Measurements from ENCODE around the gene KSR1. TPM values are rescaled to one million over a fixed set of nuclear protein-coding genes. Genes with fewer than 3 reads are reported as not detected.

Gene KSR1
- total and polyA plus RNA-seq, 2 of the 4 experiments (the other 2 are of a cell fraction), result 12.5 to 21.9 TPM

DNA sequence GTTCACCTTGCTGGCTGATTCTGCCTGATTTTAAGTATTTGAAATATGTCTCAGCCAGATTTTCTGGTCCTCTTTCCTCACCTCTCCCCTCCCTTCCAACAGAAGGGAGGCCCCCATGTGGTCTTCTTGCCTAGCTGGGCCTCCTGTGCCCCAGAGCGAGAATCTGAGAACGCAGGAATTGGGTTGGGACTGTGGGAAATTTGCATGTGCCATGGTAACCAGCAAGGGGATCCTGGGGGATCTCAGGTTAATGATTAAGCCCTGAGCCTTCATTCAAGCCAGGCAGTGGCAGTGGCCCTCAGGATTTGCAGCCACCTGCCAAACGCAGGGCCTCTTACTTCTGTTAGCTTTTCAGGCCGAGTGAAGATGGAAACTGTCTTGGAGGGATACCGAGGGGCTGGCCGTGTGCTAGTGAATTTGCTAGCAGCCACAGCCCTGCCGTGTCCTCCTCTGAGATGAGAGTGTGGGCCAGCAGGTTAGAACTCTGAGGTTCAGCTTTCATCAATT lies 40.2 kb downstream of the KSR1 start:
- Histone ChIP-seq H3K4me3 (ENCODE audit: insufficient read depth, low read depth, low read length) (no peak overlapping the region), H2AFZ (replicated peaks; ENCODE audit: low read length, poor library complexity) (no peak overlapping the region), H3K9ac (ENCODE audit: low read depth, low read length) (no peak overlapping the region), H3K14ac (replicated peaks; ENCODE audit: low read depth, low read length) (no peak overlapping the region), H2BK15ac (ENCODE audit: low read depth, low read length) (no peak overlapping the region), H3K23ac (ENCODE audit: low read depth, low read length) (no peak overlapping the region), H2AK5ac (ENCODE audit: low read depth, low read length) (no peak overlapping the region), H2BK5ac (ENCODE audit: low read depth, low read length, poor library complexity, severe bottlenecking) (no peak overlapping the region), H2BK20ac (ENCODE audit: low read depth, low read length) (no peak overlapping the region), H3K56ac (ENCODE audit: extremely low read depth, insufficient read depth, low read length) (no peak overlapping the region), H3K4ac (ENCODE audit: low read depth, low read length) (no peak overlapping the region), H3K27me3 (ENCODE audit: control insufficient read depth, insufficient read depth, low read length) (no peaks in the 10 kb centered on the region), H4K8ac (ENCODE audit: low read depth in 2 of 2, low read length in 2 of 2) (no peak overlapping the region), H3K4me2 (ENCODE audit: low read depth, low read length) (no peak overlapping the region), H4K20me1 (ENCODE audit: insufficient read depth, low read length) (peaks cover 58% of the 10 kb centered on the region), H3K36me3 (ENCODE audit: control insufficient read depth, insufficient read depth, low read length) (peaks cover 14% of the 10 kb centered on the region), H3K79me1 (ENCODE audit: low read depth in 1 of 2, low read length in 2 of 2) (peaks cover 38 to 85% of the 10 kb centered on the region in 2 experiments; a peak in 3 of 4 replicates), H3K18ac (ENCODE audit: low read depth, low read length) (no peak overlapping the region), H2BK120ac (ENCODE audit: low read depth, low read length) (no peak overlapping the region), H4K91ac (ENCODE audit: insufficient read depth, low read depth, low read length) (no peak overlapping the region), H4K5ac (ENCODE audit: low read depth, low read length) (no peak overlapping the region), H3K27ac (ENCODE audit: insufficient read depth, low read length) (no peak overlapping the region), H3K9me3 (ENCODE audit: control insufficient read depth, insufficient read depth, low read length) (no peaks in the 10 kb centered on the region), H3K9me1 (ENCODE audit: insufficient read depth, low read length) (peaks cover 15% of the 10 kb centered on the region; the same call in 1 of the 2 replicates), H2AK9ac (replicated peaks; ENCODE audit: low read depth, low read length, poor library complexity) (no peak overlapping the region), H3K4me1 (ENCODE audit: control insufficient read depth, insufficient read depth, low read length) (peaks cover 29% of the 10 kb centered on the region)
- WGBS, 2 experiments (ENCODE audit: extremely low coverage in 2 of 2, insufficient read length in 1 of 2), result 93% methylated on average over 2 of the region's 7 CpGs; no CpG with 5 or more reads in 1 of the 2 experiments
- DNase-seq (no peak), ATAC-seq (ENCODE audit: low read depth) (no peak)
- dilution Hi-C loops (cut with HindIII; ENCODE audit: low sequenced_read_pairs, unreplicated experiment) (no loop called here), intact Hi-C loops (cut with micrococcal nuclease) (no loop called here), in situ Hi-C loops (cut with MboI; ENCODE audit: low sequenced_read_pairs) (loop anchor here (5.0 kb wide), 1 partner anchor 51 kb away; no protein-coding TSS in a partner anchor)
- ChIA-PET CTCF (no interaction called here), POLR2A (ENCODE audit: unreplicated experiment) (no interaction called here)
- no TSS peak for BruUV-seq (replicated peaks)
- TF ChIP-seq, protein P1, sequence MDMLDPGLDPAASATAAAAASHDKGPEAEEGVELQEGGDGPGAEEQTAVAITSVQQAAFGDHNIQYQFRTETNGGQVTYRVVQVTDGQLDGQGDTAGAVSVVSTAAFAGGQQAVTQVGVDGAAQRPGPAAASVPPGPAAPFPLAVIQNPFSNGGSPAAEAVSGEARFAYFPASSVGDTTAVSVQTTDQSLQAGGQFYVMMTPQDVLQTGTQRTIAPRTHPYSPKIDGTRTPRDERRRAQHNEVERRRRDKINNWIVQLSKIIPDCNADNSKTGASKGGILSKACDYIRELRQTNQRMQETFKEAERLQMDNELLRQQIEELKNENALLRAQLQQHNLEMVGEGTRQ (IDR thresholded peaks at IDR 0.05; ENCODE audit: low read depth, low read length), result no peak
- TF ChIP-seq SMC3 (IDR thresholded peaks at IDR 0.05; ENCODE audit: low read depth, low read length) (no peak), CHD1 (IDR thresholded peaks at IDR 0.05; ENCODE audit: low read depth, low read length) (no peak), FOS (IDR thresholded peaks at IDR 0.05; ENCODE audit: low read depth, low read length) (no peak), POLR2A (IDR thresholded peaks at IDR 0.05; ENCODE audit: low read depth, low read length) (no peak), CEBPB (IDR thresholded peaks at IDR 0.05; ENCODE audit: low read depth, low read length) (no peak), MAFK (IDR thresholded peaks at IDR 0.05; ENCODE audit: low read depth, low read length) (no peak), RCOR1 (IDR thresholded peaks at IDR 0.05; ENCODE audit: insufficient replicate concordance, low read length) (no peak), NFE2L2 (IDR thresholded peaks at IDR 0.05; ENCODE audit: low read depth, low read length) (no peak), RAD21 (IDR thresholded peaks at IDR 0.05; ENCODE audit: low read length) (no peak), RFX5 (IDR thresholded peaks at IDR 0.05; ENCODE audit: low read depth, low read length) (no peak), MAZ (IDR thresholded peaks at IDR 0.05; ENCODE audit: borderline replicate concordance, low read depth, low read length) (no peak), BHLHE40 (IDR thresholded peaks at IDR 0.05; ENCODE audit: low read depth, low read length) (no peak), MXI1 (IDR thresholded peaks at IDR 0.05; ENCODE audit: borderline replicate concordance, low read depth, low read length) (no peak)
- TF ChIP-seq, protein P2, sequence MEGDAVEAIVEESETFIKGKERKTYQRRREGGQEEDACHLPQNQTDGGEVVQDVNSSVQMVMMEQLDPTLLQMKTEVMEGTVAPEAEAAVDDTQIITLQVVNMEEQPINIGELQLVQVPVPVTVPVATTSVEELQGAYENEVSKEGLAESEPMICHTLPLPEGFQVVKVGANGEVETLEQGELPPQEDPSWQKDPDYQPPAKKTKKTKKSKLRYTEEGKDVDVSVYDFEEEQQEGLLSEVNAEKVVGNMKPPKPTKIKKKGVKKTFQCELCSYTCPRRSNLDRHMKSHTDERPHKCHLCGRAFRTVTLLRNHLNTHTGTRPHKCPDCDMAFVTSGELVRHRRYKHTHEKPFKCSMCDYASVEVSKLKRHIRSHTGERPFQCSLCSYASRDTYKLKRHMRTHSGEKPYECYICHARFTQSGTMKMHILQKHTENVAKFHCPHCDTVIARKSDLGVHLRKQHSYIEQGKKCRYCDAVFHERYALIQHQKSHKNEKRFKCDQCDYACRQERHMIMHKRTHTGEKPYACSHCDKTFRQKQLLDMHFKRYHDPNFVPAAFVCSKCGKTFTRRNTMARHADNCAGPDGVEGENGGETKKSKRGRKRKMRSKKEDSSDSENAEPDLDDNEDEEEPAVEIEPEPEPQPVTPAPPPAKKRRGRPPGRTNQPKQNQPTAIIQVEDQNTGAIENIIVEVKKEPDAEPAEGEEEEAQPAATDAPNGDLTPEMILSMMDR (conservative IDR thresholded peaks at IDR 0.05; ENCODE audit: low read depth, low read length), result no peak
- TF ChIP-seq, protein P3, sequence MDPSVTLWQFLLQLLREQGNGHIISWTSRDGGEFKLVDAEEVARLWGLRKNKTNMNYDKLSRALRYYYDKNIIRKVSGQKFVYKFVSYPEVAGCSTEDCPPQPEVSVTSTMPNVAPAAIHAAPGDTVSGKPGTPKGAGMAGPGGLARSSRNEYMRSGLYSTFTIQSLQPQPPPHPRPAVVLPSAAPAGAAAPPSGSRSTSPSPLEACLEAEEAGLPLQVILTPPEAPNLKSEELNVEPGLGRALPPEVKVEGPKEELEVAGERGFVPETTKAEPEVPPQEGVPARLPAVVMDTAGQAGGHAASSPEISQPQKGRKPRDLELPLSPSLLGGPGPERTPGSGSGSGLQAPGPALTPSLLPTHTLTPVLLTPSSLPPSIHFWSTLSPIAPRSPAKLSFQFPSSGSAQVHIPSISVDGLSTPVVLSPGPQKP (IDR thresholded peaks at IDR 0.05; ENCODE audit: borderline replicate concordance, low read depth, low read length), result no peak
